Brain microvascular endothelial cell (primary cell): ENCODE measurements around the gene TXNRD1.
A peak's percentile ranks its signal among the peaks of the same experiment; 100 is the strongest.

Experiments used
- DNase-seq: peaks from one replicate; pipeline ENCODE4 v3.0.0-alpha.2; 2020
- H3K27ac ChIP-seq: fragments of 250-450 bp; sonication (Bioruptor Pico); 2 replicates; pipeline ENCODE4 v1.5.1; 2020; ENCODE audit warnings: mild to moderate bottlenecking, moderate library complexity
- H3K27me3 ChIP-seq: fragments of 250-450 bp; sonication (Bioruptor Pico); replicated peaks from 2 replicates; pipeline ENCODE4 v1.5.1; 2020; ENCODE audit warnings: mild to moderate bottlenecking
- H3K36me3 ChIP-seq: fragments of 250-450 bp; sonication (Bioruptor Pico); replicated peaks from 2 replicates; pipeline ENCODE4 v1.5.1; 2020; ENCODE audit warnings: mild to moderate bottlenecking
- H3K4me3 ChIP-seq: 2 replicates; pipeline ENCODE4 v1.5.1; 2011; ENCODE audit warnings: low read depth, mild to moderate bottlenecking, control low read depth, low read length, moderate library complexity
- in situ Hi-C: cut with HindIII; loops from 2 replicates; pipeline ENCODE4 v1.10.0; 2017; ENCODE audit warnings: low sequenced_read_pairs, low pct_ligation_motif_present
- TF ChIP-seq, protein P1 (sequence below): IDR thresholded peaks from 2 replicates; pipeline ENCODE4 v1.5.1; 2011; ENCODE audit warnings: low read depth, mild to moderate bottlenecking, moderate library complexity, low read length, control low read depth, inconsistent platforms; ENCODE audit errors: missing control alignments

The TXNRD1 gene

GRCh38 chr12:104215638-104216297 lies at the start of gene TXNRD1:
TXNRD1 (plus strand) TSS chr12:104215779; CDS start chr12:104215803, 24 bp downstream.
- TF ChIP-seq, protein P1, sequence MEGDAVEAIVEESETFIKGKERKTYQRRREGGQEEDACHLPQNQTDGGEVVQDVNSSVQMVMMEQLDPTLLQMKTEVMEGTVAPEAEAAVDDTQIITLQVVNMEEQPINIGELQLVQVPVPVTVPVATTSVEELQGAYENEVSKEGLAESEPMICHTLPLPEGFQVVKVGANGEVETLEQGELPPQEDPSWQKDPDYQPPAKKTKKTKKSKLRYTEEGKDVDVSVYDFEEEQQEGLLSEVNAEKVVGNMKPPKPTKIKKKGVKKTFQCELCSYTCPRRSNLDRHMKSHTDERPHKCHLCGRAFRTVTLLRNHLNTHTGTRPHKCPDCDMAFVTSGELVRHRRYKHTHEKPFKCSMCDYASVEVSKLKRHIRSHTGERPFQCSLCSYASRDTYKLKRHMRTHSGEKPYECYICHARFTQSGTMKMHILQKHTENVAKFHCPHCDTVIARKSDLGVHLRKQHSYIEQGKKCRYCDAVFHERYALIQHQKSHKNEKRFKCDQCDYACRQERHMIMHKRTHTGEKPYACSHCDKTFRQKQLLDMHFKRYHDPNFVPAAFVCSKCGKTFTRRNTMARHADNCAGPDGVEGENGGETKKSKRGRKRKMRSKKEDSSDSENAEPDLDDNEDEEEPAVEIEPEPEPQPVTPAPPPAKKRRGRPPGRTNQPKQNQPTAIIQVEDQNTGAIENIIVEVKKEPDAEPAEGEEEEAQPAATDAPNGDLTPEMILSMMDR: peak; percentile 72
- H3K27me3 ChIP-seq: no peaks in the 10 kb centered on the region
- in situ Hi-C loops: no loop called here
- H3K36me3 ChIP-seq: no peaks in the 10 kb centered on the region
- peak within 1 kb of the TSS; percentile 45 for H3K27ac ChIP-seq
- DNase-seq: peak; percentile 64
- H3K4me3 ChIP-seq: peak within 1 kb of the TSS; percentile 68

DNA sequence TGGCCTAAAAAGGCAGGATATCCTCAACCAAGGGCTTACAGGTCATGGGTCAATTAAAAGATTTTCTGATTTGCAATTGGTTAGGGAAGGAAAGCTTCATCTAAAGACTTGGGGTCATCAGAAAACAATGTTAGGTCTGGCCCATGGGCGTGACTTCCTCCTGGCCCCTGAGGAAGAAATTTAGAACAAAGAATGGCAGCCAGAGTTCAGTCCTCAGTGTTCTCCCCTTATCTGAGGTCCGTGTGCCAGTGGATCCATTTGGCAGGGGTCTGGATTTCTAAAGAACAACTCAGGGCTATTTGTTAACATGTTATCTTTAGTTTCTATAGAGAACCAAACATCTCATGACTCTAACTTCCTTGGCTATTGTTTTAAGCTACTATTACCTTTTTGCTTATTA lies 49.8 kb upstream of the TXNRD1 start:
- H3K27ac ChIP-seq: no peak overlapping the region
- H3K27me3 ChIP-seq: no peaks in the 10 kb centered on the region
- no peaks in the 10 kb centered on the region for H3K36me3 ChIP-seq
- in situ Hi-C loops: no loop called here
- H3K4me3 ChIP-seq: no peak overlapping the region
- DNase-seq: no peak
- TF ChIP-seq, protein P1: no peak

- in situ Hi-C loops: no loop called here
- Histone ChIP-seq H3K4me3 (no peak overlapping the region), H3K27me3 (no peaks in the 10 kb centered on the region), H3K36me3 (no peaks in the 10 kb centered on the region), H3K27ac (no peak overlapping the region)
- TF ChIP-seq, protein P1: no peak
- no peak for DNase-seq
These were observed 49.1 kb upstream of the TXNRD1 start for GRCh38 chr12:104166465-104166864.

DNA sequence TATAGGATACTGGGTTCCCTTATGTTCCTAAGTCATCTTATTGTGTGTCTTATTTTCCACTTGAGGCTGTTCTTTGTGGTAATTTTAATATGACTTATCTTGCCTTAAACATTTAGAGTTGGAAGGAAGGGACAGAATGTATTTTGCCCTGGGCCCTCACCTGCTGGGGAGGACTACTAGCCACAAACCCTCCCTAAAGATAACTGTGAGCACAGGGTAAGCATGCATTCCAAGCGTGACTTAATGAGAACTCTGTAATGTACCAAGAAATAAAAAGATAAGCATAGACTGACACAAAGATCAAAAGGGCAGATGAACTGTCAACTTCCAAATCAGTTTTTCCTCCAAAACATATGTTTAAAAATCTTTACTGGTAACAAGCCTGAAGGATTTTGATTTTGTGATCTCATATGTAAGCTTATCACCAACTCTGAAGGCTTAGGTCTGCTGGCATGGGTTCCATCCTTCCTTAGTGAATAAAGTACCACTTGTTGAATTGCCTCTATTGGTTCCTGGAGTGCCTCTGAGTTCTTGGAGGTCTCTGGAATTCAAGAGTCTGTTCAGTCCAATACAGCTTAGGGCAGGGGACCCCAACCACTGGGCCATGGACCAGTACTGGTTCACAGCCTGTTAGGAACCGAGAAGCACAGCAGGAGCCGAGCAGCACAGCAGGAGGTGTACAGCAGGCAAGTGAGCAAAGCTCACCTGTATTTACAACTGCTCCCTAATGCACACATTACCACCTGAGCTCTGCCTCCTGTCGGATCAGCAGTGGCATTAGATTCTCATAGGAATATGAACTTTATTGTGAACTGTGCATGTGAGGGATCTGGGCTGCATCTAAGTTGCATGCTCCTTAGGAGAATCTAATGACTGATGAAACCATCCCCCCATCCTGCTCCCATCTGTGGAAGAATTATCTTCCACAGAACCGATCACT lies 47.8 kb upstream of the TXNRD1 start:
- TF ChIP-seq, protein P1: no peak
- H3K27ac ChIP-seq: no peak overlapping the region
- no peaks in the 10 kb centered on the region for H3K27me3 ChIP-seq
- in situ Hi-C loops: no loop called here
- no peak for DNase-seq
- no peaks in the 10 kb centered on the region for H3K36me3 ChIP-seq
- no peak overlapping the region for H3K4me3 ChIP-seq

- in situ Hi-C loops: no loop called here
- no peak for DNase-seq
- no peaks in the 10 kb centered on the region for H3K36me3 ChIP-seq
- TF ChIP-seq, protein P1: no peak
- H3K27ac ChIP-seq: no peak overlapping the region
- H3K4me3 ChIP-seq: no peak overlapping the region
- no peaks in the 10 kb centered on the region for H3K27me3 ChIP-seq
These were observed 47.0 kb upstream of the TXNRD1 start for GRCh38 chr12:104168596-104168995.
